Measurements from ENCODE around the gene ERAS. TPM values are rescaled to one million over a fixed set of nuclear protein-coding genes. Genes with fewer than 3 reads are reported as not detected.

Gene ERAS
- total and polyA plus RNA-seq, 2 of the 13 experiments (the other 11 are each of a cell fraction or from before 2014, with no cell fraction given), result 0.21 to 0.22 TPM

GRCh38 chrX:48816014-48816810 lies 10.1 kb upstream of the ERAS start (continued):
- TF ChIP-seq ZNF660 (CRISPR knock-in tag; IDR thresholded peaks at IDR 0.05; ENCODE audit: borderline replicate concordance, low read depth), result no peak
- no peak for TF ChIP-seq ZNF451 (CRISPR knock-in tag; IDR thresholded peaks at IDR 0.05)
- TF ChIP-seq, protein P1, sequence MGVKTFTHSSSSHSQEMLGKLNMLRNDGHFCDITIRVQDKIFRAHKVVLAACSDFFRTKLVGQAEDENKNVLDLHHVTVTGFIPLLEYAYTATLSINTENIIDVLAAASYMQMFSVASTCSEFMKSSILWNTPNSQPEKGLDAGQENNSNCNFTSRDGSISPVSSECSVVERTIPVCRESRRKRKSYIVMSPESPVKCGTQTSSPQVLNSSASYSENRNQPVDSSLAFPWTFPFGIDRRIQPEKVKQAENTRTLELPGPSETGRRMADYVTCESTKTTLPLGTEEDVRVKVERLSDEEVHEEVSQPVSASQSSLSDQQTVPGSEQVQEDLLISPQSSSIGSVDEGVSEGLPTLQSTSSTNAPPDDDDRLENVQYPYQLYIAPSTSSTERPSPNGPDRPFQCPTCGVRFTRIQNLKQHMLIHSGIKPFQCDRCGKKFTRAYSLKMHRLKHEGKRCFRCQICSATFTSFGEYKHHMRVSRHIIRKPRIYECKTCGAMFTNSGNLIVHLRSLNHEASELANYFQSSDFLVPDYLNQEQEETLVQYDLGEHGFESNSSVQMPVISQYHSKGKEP (CRISPR knock-in tag; IDR thresholded peaks at IDR 0.05), result no peak
- no peak for TF ChIP-seq SUZ12 (IDR thresholded peaks at IDR 0.05; ENCODE audit: low read depth, low read length)

DNA sequence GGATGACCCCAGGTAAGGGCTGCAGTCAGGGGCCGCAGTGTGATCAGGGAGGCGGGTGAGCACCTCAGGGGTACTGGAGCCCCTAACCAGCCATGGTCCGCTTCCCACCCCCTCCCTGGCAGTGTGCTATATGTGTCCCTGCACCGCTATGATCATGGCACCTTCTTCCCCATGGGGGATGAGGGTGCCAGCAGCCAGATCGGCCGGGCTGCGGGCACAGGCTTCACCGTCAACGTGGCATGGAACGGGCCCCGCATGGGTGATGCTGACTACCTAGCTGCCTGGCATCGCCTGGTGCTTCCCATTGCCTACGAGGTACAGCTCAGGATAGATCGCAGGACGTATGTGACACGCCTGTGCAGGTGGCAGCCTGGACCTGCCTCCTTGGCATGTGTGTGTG lies 8.2 kb upstream of the ERAS start:
- POLR2A ChIA-PET, result no interaction called here
- H3K36me3 ChIP-seq (replicated peaks in 1 of 2; ENCODE audit: control insufficient read depth in 1 of 2, insufficient read depth in 2 of 2, low read length in 2 of 2), result peaks cover 1 to 16% of the 10 kb centered on the region in 2 experiments; a peak in 3 of 5 replicates
- no peak overlapping the region for H2AFZ ChIP-seq (ENCODE audit: low read length)
- ATAC-seq (no peak), DNase-seq (ENCODE audit: low spot score) (no peak), FAIRE-seq (no peak)
- no peaks in the 10 kb centered on the region for H4K20me1 ChIP-seq (ENCODE audit: insufficient read depth, low read length)
- in situ Hi-C loops (cut with HindIII; ENCODE audit: extremely low pct_ligation_motif_present, low pct_unique_long_range_greater_than_20kb) (no loop called here), intact Hi-C loops (cut with micrococcal nuclease; ENCODE audit: unreplicated experiment) (no loop called here)
- H3K79me2 ChIP-seq (ENCODE audit: insufficient read depth, low read length), result no peaks in the 10 kb centered on the region
- WGBS (ENCODE audit: low lambda C conversion rate), result no CpG with 5 or more reads among the region's 16 CpGs
- CTCF ChIA-PET (ENCODE audit: low intra/inter-chr PET ratio, low total read pairs), result no interaction called here
- no peaks in the 10 kb centered on the region for H3K4me1 ChIP-seq (ENCODE audit: insufficient read depth, low read length)
- H3K27me3 ChIP-seq (ENCODE audit: control insufficient read depth in 1 of 2, insufficient read depth in 2 of 2, low read length in 2 of 2), result no peaks in the 10 kb centered on the region
- H3K4me2 ChIP-seq (ENCODE audit: low read depth, low read length), result no peak overlapping the region
- H3K9me3 ChIP-seq (ENCODE audit: low read length), result no peaks in the 10 kb centered on the region
- H3K27ac ChIP-seq (ENCODE audit: extremely low read length, insufficient read depth, low read length), result no peak overlapping the region
- H3K4me3 ChIP-seq (replicated peaks in 1 of 3; ENCODE audit: insufficient read depth in 1 of 3, low read depth in 2 of 3, low read length in 3 of 3), result no peak overlapping the region
- no peak overlapping the region for H3K9ac ChIP-seq (ENCODE audit: insufficient read depth, low read depth, low read length)
- no TSS peak for BruUV-seq (replicated peaks)
- TF ChIP-seq ZMYM2 (CRISPR knock-in tag; IDR thresholded peaks at IDR 0.05), result no peak
- no peak for TF ChIP-seq ZNF572 (CRISPR knock-in tag; IDR thresholded peaks at IDR 0.05)
- no peak for TF ChIP-seq AGO2 (optimal IDR thresholded peaks at IDR 0.05; ENCODE audit: low read depth, low read length)
- TF ChIP-seq, protein P2, sequence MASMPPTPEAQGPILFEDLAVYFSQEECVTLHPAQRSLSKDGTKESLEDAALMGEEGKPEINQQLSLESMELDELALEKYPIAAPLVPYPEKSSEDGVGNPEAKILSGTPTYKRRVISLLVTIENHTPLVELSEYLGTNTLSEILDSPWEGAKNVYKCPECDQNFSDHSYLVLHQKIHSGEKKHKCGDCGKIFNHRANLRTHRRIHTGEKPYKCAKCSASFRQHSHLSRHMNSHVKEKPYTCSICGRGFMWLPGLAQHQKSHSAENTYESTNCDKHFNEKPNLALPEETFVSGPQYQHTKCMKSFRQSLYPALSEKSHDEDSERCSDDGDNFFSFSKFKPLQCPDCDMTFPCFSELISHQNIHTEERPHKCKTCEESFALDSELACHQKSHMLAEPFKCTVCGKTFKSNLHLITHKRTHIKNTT (CRISPR knock-in tag; IDR thresholded peaks at IDR 0.05), result no peak
- no peak for TF ChIP-seq ZNF318 (CRISPR knock-in tag; IDR thresholded peaks at IDR 0.05)
- no peak for TF ChIP-seq FOSL1 (CRISPR knock-in tag; IDR thresholded peaks at IDR 0.05; ENCODE audit: borderline replicate concordance)
- TF ChIP-seq ZNF782 (CRISPR knock-in tag; IDR thresholded peaks at IDR 0.05; ENCODE audit: borderline replicate concordance), result no peak
- TF ChIP-seq HDAC2 (CRISPR knock-in tag; IDR thresholded peaks at IDR 0.05), result no peak

Measured in HepG2 (cell line).